ENCODE measurements around the gene LIPC. TPM values are rescaled to one million over a fixed set of nuclear protein-coding genes. Genes with fewer than 3 reads are reported as not detected.

The LIPC gene
- total and polyA plus RNA-seq, 9 of the 15 experiments (the other 6 are each of a cell fraction or from before 2014, with no cell fraction given): 0.07 to 0.41 (median 0.11) TPM; not detected in 2

DNA sequence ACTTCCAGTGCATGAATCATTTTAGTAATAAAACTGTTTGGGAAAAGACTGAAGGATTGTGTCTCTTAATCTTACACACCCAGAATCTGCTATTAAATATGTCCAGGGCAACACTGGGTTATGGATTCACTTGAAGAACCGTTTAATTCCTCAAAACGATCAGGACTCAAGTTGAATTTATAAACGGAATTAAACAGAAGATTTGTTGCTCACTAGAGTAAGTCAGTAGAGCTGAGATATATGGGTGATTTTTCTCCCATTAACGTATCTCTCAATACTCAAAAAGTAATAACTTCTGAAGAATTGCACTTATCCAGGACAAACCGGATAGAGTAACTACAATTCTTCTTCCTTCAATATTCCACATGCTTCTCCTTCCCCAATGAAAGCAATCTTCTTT, 41.1 kb upstream of the LIPC start:
- WGBS (ENCODE audit: insufficient coverage, low coverage, missing lambda C conversion rate): 49% methylated on average over 5 of the region's 5 CpGs
- Histone ChIP-seq H4K20me1 (replicated peaks; ENCODE audit: control insufficient read depth, insufficient read depth, low read length) (no peaks in the 10 kb centered on the region), H3K4me3 (no peak overlapping the region), H3K9me1 (ENCODE audit: control insufficient read depth, insufficient read depth, low read length) (no peaks in the 10 kb centered on the region), H3K9ac (ENCODE audit: insufficient read depth in 1 of 2, low read depth in 2 of 2, low read length in 2 of 2) (no peak overlapping the region), H3K9me3 (replicated peaks; ENCODE audit: control insufficient read depth, insufficient read depth, low read depth, low read length) (no peaks in the 10 kb centered on the region), H3K27ac (ENCODE audit: extremely low read depth, low read depth, low read length) (no peak overlapping the region), H3K36me3 (ENCODE audit: control insufficient read depth, insufficient read depth, low read length) (no peaks in the 10 kb centered on the region), H3K4me1 (replicated peaks in 1 of 2; ENCODE audit: control insufficient read depth in 2 of 2, insufficient read depth in 2 of 2, low read length in 2 of 2) (peaks cover 0 to 16% of the 10 kb centered on the region in 2 experiments; a peak in 3 of 5 replicates), H3K79me2 (ENCODE audit: control insufficient read depth, insufficient read depth, low read length) (no peaks in the 10 kb centered on the region), H2AFZ (ENCODE audit: low read depth, low read length) (no peak overlapping the region), H3K27me3 (ENCODE audit: control insufficient read depth in 2 of 2, insufficient read depth in 2 of 2, low read length in 2 of 2) (no peaks in the 10 kb centered on the region), H3K4me2 (ENCODE audit: insufficient read depth, low read length) (no peak overlapping the region)
- CTCF ChIA-PET (ENCODE audit: low intra/inter-chr PET ratio): no interaction called here
- ATAC-seq (no peak), DNase-seq (ENCODE audit: extremely low read depth in 1 of 4, low spot score in 3 of 4) (no peak), FAIRE-seq (no peak)
- intact Hi-C loops (cut with micrococcal nuclease) (no loop called here), in situ Hi-C loops (cut with MboI) (no loop called here)
- POLR2A ChIA-PET: no interaction called here
- BruUV-seq (replicated peaks): no TSS peak
- no peak for TF ChIP-seq ETV6 (IDR thresholded peaks at IDR 0.05; ENCODE audit: borderline replicate concordance in 1 of 2, low read depth in 2 of 2, low read length in 1 of 2)
- no peak for TF ChIP-seq ETV6 (CRISPR knock-in tag; IDR thresholded peaks at IDR 0.05; ENCODE audit: borderline replicate concordance)
- TF ChIP-seq ZNF133 (CRISPR knock-in tag; IDR thresholded peaks at IDR 0.05): no peak

DNA sequence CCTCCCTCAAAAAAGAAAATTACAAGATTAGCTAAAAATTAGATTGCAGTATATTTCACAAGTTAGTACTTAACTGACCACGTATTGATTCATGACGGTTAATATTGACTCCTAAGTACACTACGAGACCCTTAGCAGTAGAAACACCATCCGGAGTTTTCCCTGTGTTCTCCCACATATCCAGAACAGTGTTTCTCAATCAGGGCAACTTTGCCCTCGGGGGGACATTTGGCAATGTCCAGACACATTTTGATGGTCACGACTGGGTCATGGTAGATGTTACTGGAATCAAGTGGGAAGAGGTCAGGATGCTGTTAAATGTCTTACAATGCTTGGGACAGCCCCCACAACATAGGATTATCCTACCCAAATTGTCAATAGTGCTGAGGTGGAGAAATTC, 40.7 kb upstream of the LIPC start:
- intact Hi-C loops (cut with micrococcal nuclease): no loop called here
- Histone ChIP-seq H2AFZ (ENCODE audit: low read depth, low read length) (no peak overlapping the region), H3K9me1 (ENCODE audit: control insufficient read depth, insufficient read depth, low read length) (no peaks in the 10 kb centered on the region), H3K4me2 (ENCODE audit: insufficient read depth, low read length) (no peak overlapping the region), H3K9me3 (replicated peaks; ENCODE audit: control insufficient read depth, insufficient read depth, low read depth, low read length) (no peaks in the 10 kb centered on the region), H3K27ac (ENCODE audit: extremely low read depth, low read depth, low read length) (no peak overlapping the region), H3K36me3 (ENCODE audit: control insufficient read depth, insufficient read depth, low read length) (no peaks in the 10 kb centered on the region), H3K4me1 (replicated peaks in 1 of 2; ENCODE audit: control insufficient read depth in 2 of 2, insufficient read depth in 2 of 2, low read length in 2 of 2) (peaks cover 0 to 19% of the 10 kb centered on the region in 2 experiments; a peak in 3 of 5 replicates), H3K79me2 (ENCODE audit: control insufficient read depth, insufficient read depth, low read length) (no peaks in the 10 kb centered on the region), H3K4me3 (no peak overlapping the region), H3K9ac (ENCODE audit: insufficient read depth in 1 of 2, low read depth in 2 of 2, low read length in 2 of 2) (no peak overlapping the region), H3K27me3 (ENCODE audit: control insufficient read depth in 2 of 2, insufficient read depth in 2 of 2, low read length in 2 of 2) (no peaks in the 10 kb centered on the region), H4K20me1 (replicated peaks; ENCODE audit: control insufficient read depth, insufficient read depth, low read length) (no peaks in the 10 kb centered on the region)
- FAIRE-seq (no peak), ATAC-seq (no peak), DNase-seq (ENCODE audit: extremely low read depth in 1 of 4, low spot score in 3 of 4) (no peak)
- BruUV-seq (replicated peaks): no TSS peak
- in situ Hi-C loops (cut with MboI): no loop called here
- ChIA-PET CTCF (ENCODE audit: low intra/inter-chr PET ratio) (no interaction called here), POLR2A (no interaction called here)
- 86% methylated on average over 6 of the region's 6 CpGs for WGBS (ENCODE audit: insufficient coverage, low coverage, missing lambda C conversion rate)
- no peak for TF ChIP-seq TCF7L2 (IDR thresholded peaks at IDR 0.05; ENCODE audit: low read depth, low read length)
- no peak for TF ChIP-seq NR2C2 (CRISPR knock-in tag; IDR thresholded peaks at IDR 0.05)
- no peak for TF ChIP-seq NR2C2 (tag; IDR thresholded peaks at IDR 0.05)
- peak; percentile 35; the same call in 1 of the 2 replicates for TF ChIP-seq ZNF316 (IDR thresholded peaks at IDR 0.05)
- TF ChIP-seq, protein P1, sequence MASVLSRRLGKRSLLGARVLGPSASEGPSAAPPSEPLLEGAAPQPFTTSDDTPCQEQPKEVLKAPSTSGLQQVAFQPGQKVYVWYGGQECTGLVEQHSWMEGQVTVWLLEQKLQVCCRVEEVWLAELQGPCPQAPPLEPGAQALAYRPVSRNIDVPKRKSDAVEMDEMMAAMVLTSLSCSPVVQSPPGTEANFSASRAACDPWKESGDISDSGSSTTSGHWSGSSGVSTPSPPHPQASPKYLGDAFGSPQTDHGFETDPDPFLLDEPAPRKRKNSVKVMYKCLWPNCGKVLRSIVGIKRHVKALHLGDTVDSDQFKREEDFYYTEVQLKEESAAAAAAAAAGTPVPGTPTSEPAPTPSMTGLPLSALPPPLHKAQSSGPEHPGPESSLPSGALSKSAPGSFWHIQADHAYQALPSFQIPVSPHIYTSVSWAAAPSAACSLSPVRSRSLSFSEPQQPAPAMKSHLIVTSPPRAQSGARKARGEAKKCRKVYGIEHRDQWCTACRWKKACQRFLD (CRISPR knock-in tag; IDR thresholded peaks at IDR 0.05): no peak
- no peak for TF ChIP-seq RAD21 (CRISPR knock-in tag; conservative IDR thresholded peaks at IDR 0.05 in 1 of 2, IDR thresholded peaks at IDR 0.05 in 1 of 2)
- TF ChIP-seq, protein P2, sequence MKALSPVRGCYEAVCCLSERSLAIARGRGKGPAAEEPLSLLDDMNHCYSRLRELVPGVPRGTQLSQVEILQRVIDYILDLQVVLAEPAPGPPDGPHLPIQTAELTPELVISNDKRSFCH (CRISPR knock-in tag; IDR thresholded peaks at IDR 0.05): no peak
- TF ChIP-seq, protein P2 (tag; IDR thresholded peaks at IDR 0.05): no peak
- TF ChIP-seq ZNF174 (CRISPR knock-in tag; IDR thresholded peaks at IDR 0.05): no peak
- TF ChIP-seq, protein P3, sequence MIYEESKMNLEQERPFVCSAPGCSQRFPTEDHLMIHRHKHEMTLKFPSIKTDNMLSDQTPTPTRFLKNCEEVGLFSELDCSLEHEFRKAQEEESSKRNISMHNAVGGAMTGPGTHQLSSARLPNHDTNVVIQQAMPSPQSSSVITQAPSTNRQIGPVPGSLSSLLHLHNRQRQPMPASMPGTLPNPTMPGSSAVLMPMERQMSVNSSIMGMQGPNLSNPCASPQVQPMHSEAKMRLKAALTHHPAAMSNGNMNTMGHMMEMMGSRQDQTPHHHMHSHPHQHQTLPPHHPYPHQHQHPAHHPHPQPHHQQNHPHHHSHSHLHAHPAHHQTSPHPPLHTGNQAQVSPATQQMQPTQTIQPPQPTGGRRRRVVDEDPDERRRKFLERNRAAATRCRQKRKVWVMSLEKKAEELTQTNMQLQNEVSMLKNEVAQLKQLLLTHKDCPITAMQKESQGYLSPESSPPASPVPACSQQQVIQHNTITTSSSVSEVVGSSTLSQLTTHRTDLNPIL (CRISPR knock-in tag; IDR thresholded peaks at IDR 0.05): no peak
